Endothelial cell (in vitro differentiated cells): ENCODE data around the gene PEX5L. TPM values are rescaled to one million over a fixed set of nuclear protein-coding genes. Genes with fewer than 3 reads are reported as not detected.

Experiments used
- DNase-seq: peaks from one replicate; pipeline ENCODE4 v3.0.0; 2021; ENCODE audit warnings: low spot score
- H3K27ac Mint-ChIP-seq: one replicate; pipeline ENCODE4 v1.8.0; 2021; ENCODE audit warnings: mixed read lengths, inconsistent platforms; ENCODE audit not compliant: unreplicated experiment
- H3K27me3 Mint-ChIP-seq: one replicate; pipeline ENCODE4 v1.8.0; 2021; ENCODE audit warnings: mild to moderate bottlenecking, moderate library complexity, mixed read lengths, inconsistent platforms; ENCODE audit not compliant: unreplicated experiment
- H3K36me3 Mint-ChIP-seq: one replicate; pipeline ENCODE4 v1.8.0; 2021; ENCODE audit warnings: mild to moderate bottlenecking, low read depth, mixed read lengths, inconsistent platforms; ENCODE audit not compliant: unreplicated experiment
- H3K4me1 Mint-ChIP-seq: one replicate; pipeline ENCODE4 v1.8.0; 2021; ENCODE audit warnings: mild to moderate bottlenecking, mixed read lengths, inconsistent platforms; ENCODE audit not compliant: unreplicated experiment
- H3K4me3 Mint-ChIP-seq: one replicate; pipeline ENCODE4 v1.8.0; 2021; ENCODE audit warnings: mild to moderate bottlenecking, mixed read lengths, inconsistent platforms; ENCODE audit not compliant: unreplicated experiment
- H3K9me3 Mint-ChIP-seq: one replicate; pipeline ENCODE4 v1.8.0; 2021; ENCODE audit warnings: mixed read lengths, inconsistent platforms; ENCODE audit not compliant: unreplicated experiment
- total RNA-seq: library from RNA; stranded (reverse); fragmentation: NEBNext Ultra II Directional; extraction: Animal tissue kit (Norgen Biotek cat#: 25700); gene quantifications from one replicate; pipeline ENCODE4 v1.2.1, GENCODE V29; 2021; ENCODE audit not compliant: unreplicated experiment
- TF ChIP-seq, protein P1 (sequence below): fragments of 200-600 bp; sonication (generic); IDR thresholded peaks from one replicate; pipeline ENCODE4 v1.5.0; 2021; ENCODE audit warnings: antibody characterized with exemption; ENCODE audit not compliant: unreplicated experiment

PEX5L gene
- total RNA-seq, 1 donor from 2014 or later: 5.2 TPM

DNA sequence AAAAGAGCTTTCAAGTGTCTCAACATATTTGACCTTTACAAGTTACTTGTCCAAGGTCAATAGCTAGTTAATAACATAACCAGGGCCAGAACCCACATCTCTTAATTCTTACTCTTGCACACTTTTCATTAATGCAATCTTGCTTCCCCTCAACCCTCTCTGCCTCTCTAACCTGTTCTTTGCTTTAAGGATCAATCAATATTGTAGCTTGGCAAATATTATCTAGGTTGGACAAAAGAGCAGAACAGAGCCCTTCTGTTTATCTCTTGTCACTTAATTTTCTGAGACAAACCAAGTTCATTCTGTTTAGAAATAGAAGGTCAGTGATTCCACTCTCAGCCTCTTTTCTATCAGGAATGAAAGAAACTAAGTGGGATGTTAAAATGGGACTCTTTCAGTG, 203.4 kb downstream of the PEX5L start:
- Mint-ChIP-seq H3K9me3 (no peaks in the 10 kb centered on the region), H3K27me3 (peaks cover 1% of the 10 kb centered on the region), H3K27ac (no peak overlapping the region), H3K4me3 (no peak overlapping the region), H3K4me1 (no peaks in the 10 kb centered on the region), H3K36me3 (no peaks in the 10 kb centered on the region)
- TF ChIP-seq, protein P1, sequence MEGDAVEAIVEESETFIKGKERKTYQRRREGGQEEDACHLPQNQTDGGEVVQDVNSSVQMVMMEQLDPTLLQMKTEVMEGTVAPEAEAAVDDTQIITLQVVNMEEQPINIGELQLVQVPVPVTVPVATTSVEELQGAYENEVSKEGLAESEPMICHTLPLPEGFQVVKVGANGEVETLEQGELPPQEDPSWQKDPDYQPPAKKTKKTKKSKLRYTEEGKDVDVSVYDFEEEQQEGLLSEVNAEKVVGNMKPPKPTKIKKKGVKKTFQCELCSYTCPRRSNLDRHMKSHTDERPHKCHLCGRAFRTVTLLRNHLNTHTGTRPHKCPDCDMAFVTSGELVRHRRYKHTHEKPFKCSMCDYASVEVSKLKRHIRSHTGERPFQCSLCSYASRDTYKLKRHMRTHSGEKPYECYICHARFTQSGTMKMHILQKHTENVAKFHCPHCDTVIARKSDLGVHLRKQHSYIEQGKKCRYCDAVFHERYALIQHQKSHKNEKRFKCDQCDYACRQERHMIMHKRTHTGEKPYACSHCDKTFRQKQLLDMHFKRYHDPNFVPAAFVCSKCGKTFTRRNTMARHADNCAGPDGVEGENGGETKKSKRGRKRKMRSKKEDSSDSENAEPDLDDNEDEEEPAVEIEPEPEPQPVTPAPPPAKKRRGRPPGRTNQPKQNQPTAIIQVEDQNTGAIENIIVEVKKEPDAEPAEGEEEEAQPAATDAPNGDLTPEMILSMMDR: no peak
- no peak for DNase-seq

DNA sequence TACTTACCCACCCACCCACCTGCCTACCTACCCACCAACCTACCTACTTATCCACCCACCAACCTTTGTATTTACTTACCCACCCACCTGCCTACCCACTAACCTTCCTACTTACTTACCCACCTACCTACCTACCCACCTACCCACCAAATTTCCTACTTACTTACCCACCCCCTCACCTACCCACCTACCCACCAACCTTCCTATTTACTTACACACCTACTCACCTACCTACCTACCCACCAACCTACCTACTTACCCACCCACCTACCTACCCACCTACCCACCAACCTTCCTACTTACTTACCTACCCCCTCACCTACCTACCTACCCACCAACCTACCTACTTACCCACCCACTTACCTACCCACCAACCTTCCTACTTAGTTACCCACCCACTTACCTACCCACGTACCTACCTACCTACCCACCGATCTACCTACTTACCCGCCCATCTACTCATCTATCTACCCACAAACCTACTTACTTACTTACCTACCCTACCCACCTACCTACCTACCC, 204.3 kb downstream of the PEX5L start:
- TF ChIP-seq, protein P1: no peak
- Mint-ChIP-seq H3K4me3 (no peak overlapping the region), H3K27ac (no peak overlapping the region), H3K4me1 (no peaks in the 10 kb centered on the region), H3K9me3 (no peaks in the 10 kb centered on the region), H3K27me3 (peaks cover 1% of the 10 kb centered on the region), H3K36me3 (no peaks in the 10 kb centered on the region)
- no peak for DNase-seq

DNA sequence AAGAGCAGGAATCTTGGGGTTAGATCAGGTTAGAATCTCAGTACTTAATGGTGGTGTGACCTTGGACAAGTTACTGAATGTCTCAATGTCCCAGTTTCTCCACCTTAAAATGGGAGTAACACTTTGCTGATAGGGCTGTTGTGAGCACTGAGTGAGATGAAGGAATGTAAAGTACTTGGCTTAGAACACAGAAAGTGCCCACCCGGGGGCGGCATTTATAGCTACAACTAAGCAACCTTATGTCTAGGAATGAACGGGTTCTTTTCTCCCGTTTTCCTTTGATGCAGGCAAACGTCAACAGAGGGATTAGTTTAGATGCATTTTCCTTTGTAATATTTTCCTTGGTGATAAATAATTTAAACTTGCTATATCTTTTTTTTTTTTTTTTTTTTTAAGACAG, 207.3 kb downstream of the PEX5L start:
- H3K4me3 Mint-ChIP-seq: no peak overlapping the region
- TF ChIP-seq, protein P1: no peak
- no peaks in the 10 kb centered on the region for H3K9me3 Mint-ChIP-seq
- peaks cover 2% of the 10 kb centered on the region for H3K27me3 Mint-ChIP-seq
- H3K36me3 Mint-ChIP-seq: no peaks in the 10 kb centered on the region
- H3K27ac Mint-ChIP-seq: no peak overlapping the region
- H3K4me1 Mint-ChIP-seq: peaks cover 11% of the 10 kb centered on the region
- no peak for DNase-seq

DNA sequence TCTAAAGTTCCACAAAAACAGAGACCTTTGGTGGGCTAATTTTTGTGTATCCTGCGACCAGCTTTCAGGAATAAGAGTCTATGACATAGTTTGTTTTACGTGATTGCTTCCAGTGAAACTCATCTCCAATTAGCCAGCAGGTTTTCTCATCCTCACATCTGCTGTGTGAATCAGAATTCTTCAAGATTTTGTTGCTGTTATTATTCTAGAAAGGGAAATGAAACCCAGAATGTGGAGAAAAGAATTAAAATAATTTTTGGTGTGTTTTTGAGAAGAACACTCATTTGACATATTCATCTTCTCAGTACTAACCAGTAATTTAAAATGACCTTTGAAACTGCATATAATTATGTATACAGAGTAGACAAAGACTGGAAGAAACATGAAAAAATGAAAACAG, 208.0 kb downstream of the PEX5L start:
- H3K4me1 Mint-ChIP-seq: peaks cover 11% of the 10 kb centered on the region
- TF ChIP-seq, protein P1: no peak
- H3K36me3 Mint-ChIP-seq: no peaks in the 10 kb centered on the region
- H3K4me3 Mint-ChIP-seq: no peak overlapping the region
- no peak overlapping the region for H3K27ac Mint-ChIP-seq
- DNase-seq: no peak
- peaks cover 2% of the 10 kb centered on the region for H3K27me3 Mint-ChIP-seq
- no peaks in the 10 kb centered on the region for H3K9me3 Mint-ChIP-seq

DNA sequence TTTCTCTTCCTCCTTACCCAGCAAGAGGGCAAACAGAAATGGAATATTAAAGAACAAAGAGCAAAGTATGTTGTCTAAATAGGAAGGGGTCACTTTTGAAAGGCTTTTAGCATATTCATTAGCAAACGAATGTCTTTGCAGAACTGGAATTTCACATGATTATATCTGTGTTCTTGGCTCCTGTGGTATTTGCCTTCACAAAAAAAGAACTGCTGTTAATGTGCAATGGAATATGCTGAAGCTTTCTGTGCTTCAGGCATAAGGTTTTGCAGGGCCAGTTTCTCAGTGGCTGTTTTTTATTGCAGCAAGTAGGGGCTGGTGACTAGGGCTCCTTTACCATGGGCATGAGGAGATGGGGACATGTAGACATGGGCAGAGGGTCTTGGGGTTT, 210.5 kb downstream of the PEX5L start:
- H3K27ac Mint-ChIP-seq: no peak overlapping the region
- H3K4me1 Mint-ChIP-seq: peaks cover 11% of the 10 kb centered on the region
- DNase-seq: no peak
- no peaks in the 10 kb centered on the region for H3K9me3 Mint-ChIP-seq
- H3K4me3 Mint-ChIP-seq: no peak overlapping the region
- H3K36me3 Mint-ChIP-seq: no peaks in the 10 kb centered on the region
- TF ChIP-seq, protein P1: no peak
- H3K27me3 Mint-ChIP-seq: peaks cover 1% of the 10 kb centered on the region
